Stimulated activated CD4-positive, alpha-beta T cell treated with anti-CD3 and anti-CD28 coated beads, Interleukin-15, amount 100 ng/mL, for 24 hours (primary cell): ENCODE measurements around the gene CREB1.
"Not testable (repeated sequence)": the region's sequence is repeated elsewhere in the genome, so short reads cannot be mapped to it uniquely, and the experiment has no call there.

Experiments used
- DNase-seq: peaks from one replicate; pipeline ENCODE4 v3.0.0-alpha.2; 2020

Gene CREB1

DNA sequence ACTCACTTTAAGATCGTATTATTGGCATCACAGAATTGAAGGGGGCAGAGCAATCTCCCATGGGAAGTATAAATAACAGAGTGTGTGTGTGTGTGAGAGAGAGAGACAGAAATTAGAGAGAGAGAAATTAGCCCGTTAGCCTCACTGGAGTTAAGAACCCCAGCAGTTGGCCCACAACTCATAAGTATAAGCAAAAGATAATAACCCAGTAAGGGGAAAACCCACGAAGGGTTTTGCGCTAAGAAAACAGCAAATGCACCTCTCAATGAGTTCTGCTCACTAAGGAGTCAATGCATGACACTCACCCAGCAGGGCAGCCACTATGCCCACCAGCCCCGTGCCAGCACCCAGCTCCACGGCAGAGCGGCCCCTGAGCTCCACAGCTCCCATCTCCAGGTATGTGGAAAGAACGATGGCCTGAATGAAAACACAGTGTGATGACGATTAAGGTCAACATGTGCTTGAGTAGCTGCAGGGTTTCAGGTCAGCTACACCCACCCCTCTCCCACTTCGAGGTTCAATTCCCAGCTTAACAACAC lies 91.8 kb downstream of the CREB1 start:
- no peak for DNase-seq

DNA sequence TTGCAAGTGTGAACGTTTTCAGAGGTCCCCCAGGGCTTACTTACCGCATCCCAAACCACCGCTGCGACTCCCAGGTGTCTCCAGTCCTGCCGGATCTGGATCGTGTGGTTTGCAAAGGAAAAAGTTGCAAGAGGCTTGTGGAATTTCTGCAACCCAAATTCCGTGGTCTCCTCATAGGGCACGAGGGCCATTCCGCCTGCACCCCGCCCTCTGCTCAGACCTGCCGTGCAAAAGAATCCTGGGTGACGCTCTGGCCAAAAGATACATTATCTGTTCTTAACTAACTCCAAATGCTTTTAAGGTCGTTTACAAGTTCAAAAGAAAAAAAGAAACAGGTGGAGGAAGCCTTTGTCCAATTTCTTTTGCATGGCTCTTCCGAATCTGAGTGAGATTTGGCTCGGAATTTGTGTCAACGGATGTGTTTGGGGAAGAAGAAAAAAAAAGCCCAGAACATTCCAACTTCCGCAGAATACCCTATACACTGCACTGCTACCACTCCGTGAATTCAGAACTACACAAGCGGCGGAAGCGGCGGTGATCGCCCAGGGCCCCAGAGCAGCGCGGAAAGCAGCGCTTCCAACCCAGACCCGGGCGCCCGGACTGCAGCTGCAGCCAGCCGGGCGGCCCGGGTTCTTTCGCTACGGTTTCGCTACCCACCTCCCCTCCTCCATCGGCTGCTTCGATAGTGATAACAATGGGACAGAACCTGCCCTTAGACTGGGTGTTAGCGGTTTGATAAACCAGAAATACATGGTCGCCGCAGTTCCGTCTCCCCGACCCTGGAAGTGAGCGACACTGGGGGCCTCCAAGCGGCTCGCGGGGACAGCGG lies 94.6 kb downstream of the CREB1 start:
- peak; percentile 76 for DNase-seq

DNA sequence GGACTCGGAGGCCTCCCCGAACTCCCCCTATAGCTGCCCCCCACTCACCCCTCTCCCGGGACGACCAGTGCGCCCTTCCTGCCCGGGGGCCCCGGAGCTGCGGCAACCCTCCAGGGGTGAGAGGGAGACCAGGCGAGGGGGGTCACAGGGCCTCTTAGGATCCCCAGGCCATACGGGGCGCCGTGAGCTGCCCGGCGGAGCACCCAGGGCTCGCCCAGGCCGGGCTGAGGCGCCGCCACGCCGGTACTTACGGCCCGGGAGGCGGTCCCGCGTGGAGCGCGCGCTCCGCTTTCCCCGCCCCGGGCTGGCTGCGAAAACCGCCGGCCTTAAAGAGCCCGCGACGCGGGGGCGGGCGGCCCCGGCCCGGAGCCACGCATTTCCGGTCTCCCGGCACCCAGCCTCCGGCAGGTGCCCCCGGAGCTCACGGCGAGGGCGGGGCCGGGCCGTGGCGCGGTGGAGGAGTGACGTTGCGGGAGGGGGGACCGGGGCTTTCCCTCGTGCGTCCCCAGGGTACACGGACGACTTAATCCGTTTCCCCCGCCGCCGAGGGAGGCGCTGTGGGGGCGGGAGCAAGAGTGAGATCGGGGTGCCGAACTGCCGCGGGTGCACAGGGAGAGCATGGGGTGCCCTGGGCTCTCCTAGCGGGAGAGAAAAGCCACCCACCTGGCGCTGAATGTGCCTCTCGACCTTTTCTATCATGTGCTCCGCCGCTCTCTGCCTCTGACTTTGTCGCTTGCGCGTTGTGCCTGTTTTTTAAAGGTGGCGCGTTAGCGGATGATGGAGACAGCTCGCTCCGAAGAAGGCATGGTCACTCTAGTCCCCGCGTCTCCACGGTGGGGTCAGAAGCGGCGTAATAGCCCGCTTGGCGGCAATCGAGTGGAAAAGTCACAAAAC lies 95.5 kb downstream of the CREB1 start, which contains the start of gene METTL21A:
Gene METTL21A, minus strand, starts transcription at position 381 of the 894 bp plus-strand sequence. CDS start 1,019 bp downstream, outside the sequence.
- DNase-seq, result peak; percentile 96

DNA sequence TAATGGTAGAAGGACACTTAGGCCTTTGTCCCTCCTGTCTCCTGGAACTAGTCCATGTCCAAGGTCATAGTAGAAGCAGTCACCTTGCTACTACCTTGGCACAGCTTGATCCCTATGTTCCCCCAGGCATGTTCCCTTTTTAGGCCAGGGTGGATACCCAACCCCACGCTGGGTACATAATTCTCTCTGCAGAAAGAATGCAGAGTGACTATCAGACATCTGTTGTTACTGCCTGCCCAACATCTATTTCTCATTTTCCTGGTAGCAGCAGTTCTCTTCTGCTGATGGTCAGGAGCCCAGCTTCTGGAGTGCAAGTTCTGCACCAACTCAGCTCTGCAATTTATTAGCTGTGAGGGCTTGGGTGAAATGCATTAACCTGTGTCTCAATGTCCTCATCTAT lies 99.8 kb downstream of the CREB1 start:
- DNase-seq, result no peak

DNA sequence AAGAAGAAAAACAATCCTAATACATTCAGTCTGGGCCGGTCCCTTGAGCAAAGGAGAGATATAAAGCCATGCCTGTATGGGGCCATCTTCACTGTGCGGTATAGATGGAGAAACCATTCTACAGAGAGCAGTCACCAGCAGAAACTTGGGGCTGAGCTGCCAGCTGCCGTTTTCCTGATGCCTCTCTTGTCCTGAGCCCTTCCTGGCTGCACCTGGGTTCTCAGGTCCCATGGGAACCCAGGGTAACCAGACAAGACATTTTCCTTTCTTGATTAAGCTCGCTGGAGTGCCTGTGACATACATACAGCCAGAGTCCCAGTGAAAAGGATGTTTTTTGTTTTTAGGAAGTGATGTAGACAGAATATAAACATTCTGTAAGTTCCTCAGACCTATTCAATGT lies 100.7 kb downstream of the CREB1 start:
- no peak for DNase-seq

DNA sequence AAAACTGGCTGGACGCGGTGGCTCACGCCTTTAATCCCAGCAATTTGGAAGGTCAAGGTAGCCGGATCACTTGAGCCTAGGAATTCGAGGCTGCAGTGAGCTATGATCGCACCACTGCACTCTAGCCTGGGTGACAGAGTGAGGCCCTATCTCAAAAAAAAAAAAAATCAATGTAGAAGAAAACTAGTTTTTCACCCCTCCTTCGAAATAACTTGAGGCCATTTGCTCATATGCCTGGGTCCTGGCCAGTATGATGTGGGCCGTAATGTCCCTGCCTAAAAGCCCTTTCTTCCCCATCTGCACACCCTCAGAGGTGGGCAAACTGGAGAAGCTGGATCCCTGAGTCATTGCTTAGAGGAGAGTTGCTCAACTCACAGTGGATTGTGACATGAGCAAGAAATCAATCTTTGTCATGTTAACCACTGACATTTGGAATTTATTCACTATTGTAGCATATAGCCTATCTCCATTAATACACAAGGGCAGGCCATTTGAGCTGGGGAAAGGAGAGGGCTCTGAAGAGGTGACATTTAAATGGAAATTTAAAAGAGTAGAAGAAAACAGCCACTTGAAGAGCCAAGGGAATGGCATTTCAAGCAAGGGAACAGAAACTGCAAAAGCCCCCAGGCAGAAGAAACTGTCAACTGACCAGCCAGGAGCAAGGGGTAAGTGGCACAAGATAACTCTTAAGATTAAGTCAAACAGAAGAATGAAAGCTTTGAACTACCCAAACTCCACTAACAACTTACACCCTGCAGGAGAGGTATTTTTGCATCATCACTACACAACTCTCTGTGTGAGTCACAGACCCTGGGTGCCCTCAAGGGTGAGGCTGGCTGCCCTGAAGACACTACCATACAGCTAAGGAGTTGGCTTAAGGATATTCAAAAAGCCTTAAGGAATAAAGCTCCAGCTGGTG lies 103.1 kb downstream of the CREB1 start:
- peak; percentile 29 for DNase-seq

DNA sequence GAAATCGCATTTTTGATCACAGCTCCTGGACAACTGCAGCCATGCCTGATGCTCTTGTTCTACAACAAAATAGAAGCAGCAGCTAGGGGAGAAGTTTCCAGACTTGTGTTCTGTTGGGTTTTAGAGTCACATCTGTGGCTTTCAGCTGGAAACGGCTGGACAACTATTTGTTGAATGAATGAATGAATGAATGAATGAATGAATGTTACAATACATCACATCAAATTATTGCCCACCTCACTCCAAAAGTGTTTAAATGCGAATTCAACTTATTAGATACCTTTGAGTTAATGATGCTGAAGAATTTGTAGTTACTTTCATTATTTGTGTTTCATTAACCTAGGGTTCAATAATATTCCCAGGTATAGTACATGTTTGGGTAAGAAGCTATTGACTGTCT lies 103.9 kb downstream of the CREB1 start:
- DNase-seq, result no peak

DNA sequence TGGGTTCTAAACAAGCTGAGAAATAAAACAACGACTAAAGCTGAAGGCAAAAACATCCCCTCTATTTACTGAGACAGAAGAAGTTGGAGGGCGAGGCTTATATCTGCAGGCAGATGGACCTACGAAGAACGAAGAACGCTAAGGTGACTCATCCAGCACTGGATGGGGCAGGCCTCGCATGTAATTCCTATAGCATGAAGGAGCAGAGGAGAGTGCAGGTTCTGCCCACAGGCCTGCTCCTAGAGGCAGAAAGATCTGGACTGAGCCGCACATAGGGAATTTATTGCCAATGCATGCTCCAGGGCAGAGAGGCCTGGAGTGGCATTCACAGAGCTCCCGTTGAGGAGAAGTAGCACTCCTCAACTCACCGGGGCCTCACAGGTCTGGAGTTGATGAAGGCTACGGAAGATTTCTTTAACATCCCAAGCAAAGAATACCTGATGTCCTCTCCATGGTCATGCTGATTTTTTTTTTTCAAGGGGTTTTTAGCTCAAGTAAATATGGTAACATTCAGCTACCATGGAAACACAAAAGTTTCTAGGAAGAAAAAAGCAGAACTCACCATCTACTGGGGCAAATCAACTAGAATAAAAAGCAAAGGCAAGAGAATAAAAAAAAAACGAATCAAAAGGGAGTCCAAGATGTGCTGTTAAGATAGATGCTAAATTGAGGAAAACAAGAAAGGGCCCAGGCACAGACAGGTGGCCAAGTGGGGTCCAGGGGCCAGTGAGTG lies 105.9 kb downstream of the CREB1 start:
- no peak for DNase-seq

DNA sequence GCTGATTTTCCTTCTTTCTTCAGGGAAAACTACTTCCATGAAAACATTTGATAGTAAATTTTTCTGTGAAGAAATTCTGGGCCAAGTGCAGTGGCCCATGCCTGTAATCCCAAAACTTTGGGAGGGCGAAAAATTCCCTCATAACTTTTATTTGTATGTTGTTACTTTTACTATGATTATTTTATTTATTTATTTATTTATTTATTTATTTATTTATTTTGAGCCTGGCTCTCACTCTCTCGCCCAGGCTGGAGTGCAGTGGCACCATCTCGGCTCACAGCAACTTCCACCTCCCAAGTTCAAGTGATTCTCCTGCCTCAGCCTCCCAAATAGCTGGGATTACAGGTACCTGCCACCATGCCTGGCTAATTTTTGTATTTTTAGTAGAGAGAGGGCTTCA lies 109.5 kb downstream of the CREB1 start:
- DNase-seq, result not testable (repeated sequence)

DNA sequence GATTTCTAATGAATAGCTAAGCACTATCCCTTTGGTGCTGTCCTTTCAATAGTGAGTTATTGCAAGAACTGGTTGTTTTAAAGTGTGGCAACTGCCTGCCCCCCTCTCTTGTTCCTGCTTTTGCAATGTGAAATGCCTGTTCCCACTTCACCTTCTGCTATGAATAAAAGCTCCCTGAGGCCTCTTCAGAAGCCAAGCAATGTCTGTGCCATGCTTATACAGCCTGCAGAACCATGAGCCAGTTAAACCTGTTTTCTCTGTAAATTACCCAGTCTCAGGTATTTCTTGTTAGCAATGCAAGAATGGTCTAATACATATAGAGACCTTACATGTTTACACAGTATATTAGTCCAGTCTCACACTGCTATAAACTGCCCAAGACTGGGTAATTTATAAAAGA lies 110.4 kb downstream of the CREB1 start:
- DNase-seq, result no peak

DNA sequence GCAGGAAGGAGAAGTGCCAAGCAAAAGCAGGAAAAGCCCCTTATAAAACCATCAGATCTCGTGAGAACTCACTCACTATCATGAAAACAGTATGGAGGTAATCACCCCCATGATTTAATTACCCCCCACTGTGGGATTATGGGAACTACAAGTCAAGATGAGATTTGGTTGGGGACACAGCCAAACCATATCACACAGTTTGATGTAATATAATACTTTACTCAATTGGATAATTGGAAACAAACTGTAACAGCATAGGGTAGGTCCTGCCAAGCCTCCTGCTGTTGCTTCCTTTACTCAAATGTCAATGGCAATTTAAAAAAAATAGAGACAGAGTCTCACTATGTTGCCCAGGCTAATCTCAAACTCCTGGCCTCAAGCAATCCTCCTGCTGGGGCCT lies 110.9 kb downstream of the CREB1 start:
- no peak for DNase-seq

DNA sequence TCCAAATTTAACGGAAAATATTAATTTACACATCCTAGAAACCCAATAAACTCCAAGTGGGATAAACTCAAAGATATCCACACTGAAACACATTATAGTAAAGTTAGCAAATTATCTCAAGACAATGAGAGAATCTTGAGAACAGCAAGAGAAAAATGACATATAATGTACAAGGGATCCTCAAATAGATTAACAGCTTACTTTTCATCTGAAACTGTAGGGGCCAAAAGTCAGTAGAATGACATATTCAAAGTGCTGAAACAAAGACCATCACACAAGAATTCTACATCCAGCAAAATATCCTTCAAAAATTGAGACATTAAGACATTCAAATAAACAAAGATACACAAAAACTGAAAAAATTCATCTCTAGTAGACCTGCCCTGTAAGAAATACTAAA lies 114.1 kb downstream of the CREB1 start:
- no peak for DNase-seq

DNA sequence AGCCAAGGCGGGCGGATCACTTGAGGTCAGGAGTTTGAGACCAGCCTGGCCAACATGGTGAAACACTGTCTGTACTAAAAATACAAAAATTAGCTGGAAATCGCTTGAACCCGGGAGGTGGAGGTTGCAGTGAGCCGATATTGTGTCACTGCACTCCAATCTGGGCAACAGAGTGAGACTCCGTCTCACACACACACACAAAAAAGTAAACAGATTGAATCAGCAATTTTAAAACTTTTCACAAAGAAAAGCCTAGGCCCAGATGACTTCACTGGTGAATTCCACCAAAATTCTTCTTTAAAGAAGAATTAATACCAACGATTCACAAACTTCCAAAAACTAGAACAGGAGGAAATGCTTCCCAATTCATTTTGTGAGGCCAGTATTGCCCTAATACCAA lies 116.8 kb downstream of the CREB1 start:
- not testable (repeated sequence) for DNase-seq
